Right lung (tissue), 5 donors: ENCODE data around the gene PTPN4. TPM values are rescaled to one million over a fixed set of nuclear protein-coding genes. Genes with fewer than 3 reads are reported as not detected.
A peak's percentile ranks its signal among the peaks of the same experiment; 100 is the strongest.

Experiments
- DNase-seq, 2 donors: peaks; one replicate each; pipeline ENCODE4 v3.0.0-alpha.2; 2013
- polyA plus RNA-seq, 5 donors: library from polyadenylated mRNA; unstranded; fragments of 120-200 nt; gene quantifications; one replicate each; pipeline versions ENCODE4 v1.2.1 to v1.2.3, GENCODE V29; 2013; ENCODE audit warnings: inconsistent platforms in 1 of 5, low replicate concordance in 1 of 5; ENCODE audit not compliant: insufficient read length in 5 of 5, insufficient read depth in 1 of 5

PTPN4 gene
- polyA plus RNA-seq, 5 donors, result 15.4 to 32.3 (median 25.8) TPM

GRCh38 chr2:119852214-119852613 is 92.5 kb downstream of the PTPN4 start:
- DNase-seq, result no peak

DNA sequence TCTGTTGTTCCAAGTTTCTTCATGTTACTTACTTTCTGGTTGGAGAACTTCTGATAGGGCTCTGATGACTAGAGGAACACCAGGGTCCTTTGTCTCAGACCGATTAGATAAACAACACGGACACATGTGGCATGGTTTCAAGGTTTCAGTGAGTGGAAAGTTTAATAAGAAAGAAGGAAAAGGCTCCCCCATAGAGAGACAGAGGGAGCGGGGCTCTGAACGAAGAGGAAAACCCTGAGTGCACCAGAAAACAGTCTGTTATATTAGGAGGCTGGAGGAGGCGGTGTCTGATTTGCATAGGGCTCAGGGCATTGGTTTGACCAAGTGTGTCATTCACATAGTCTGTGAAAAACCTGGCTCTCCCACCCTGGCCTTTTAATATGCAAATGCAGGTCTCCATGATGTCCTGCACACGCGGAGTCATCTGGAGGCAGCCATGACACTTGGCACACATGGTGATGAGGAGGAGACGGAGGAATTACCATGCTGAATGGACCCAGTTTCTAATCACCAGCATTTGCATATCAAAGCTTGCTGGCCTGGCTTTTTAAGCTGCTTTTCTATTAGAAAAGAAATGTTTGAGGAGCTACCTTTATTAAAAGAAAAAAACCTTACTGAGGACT is 94.2 kb downstream of the PTPN4 start:
- DNase-seq, result no peak

DNA sequence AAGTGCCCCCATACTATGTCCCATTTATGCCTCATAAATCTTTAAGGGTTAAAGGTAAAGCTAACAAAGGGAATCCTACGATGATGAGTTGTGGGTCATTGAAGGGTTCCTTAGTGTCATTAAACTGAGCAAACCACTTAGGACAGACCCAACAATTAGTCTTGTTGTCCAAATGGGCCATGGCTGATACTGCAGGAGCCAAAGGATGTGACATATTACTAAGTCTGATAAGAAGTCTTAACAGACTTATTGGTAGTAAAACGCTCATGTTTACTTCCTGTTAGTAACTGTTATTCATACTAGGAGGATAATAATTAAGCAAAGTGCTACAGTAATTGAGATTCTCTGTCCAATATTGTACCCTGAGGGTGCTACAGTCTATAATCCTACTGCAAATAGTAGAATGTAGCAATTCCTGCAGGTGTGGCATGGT is 96.8 kb downstream of the PTPN4 start:
- no peak for DNase-seq

- no peak for DNase-seq
Observed at GRCh38 chr2:119857742-119858141, 98.0 kb downstream of the PTPN4 start.

DNA sequence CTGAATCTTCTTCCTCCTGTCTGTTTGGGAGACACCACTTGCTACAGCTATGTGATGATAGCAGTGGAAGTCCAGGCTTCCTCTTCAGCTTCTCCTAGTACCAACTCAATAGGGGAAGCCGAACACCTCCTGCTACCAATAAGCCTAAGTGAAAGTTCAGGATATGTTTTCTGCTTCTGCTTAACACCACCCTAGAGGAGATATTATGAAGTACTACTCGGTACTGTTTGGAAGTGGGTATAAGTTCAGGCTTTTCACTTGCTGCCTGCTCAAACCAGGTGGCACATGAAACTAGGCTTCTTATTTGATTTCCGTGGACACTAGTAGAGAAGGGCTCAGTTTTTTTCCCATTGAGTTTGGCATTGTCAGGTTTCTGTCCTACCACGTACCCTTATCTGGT is 99.8 kb downstream of the PTPN4 start:
- DNase-seq, result no peak

GRCh38 chr2:119860924-119861323 is 101.2 kb downstream of the PTPN4 start:
- no peak for DNase-seq

GRCh38 chr2:119862127-119862889 is 102.6 kb downstream of the PTPN4 start:
- no peak for DNase-seq

GRCh38 chr2:119864318-119864717 is 104.6 kb downstream of the PTPN4 start:
- DNase-seq, result no peak

DNA sequence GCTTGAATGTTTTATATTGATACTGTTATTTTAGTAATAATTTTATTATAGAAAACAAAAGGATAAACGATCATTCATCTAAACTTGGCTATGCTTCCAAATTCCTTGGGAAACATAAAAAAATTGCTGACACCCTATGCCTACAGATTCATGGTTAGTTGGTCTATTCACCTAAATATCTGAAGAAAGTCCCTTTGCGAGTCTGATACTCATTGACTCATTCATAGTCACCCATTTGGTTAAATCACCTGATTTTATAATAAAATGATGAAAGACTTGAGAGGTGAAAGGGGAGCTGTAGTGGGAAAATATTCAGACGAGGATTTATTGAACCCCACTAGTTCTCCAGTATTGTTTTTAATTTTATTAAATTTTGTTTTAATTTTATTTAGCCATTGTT is 112.0 kb downstream of the PTPN4 start:
- DNase-seq, result no peak

GRCh38 chr2:119873350-119874315 is 113.9 kb downstream of the PTPN4 start:
- DNase-seq, result no peak

- DNase-seq, result no peak
Observed at GRCh38 chr2:119879502-119879901, 119.8 kb downstream of the PTPN4 start.

DNA sequence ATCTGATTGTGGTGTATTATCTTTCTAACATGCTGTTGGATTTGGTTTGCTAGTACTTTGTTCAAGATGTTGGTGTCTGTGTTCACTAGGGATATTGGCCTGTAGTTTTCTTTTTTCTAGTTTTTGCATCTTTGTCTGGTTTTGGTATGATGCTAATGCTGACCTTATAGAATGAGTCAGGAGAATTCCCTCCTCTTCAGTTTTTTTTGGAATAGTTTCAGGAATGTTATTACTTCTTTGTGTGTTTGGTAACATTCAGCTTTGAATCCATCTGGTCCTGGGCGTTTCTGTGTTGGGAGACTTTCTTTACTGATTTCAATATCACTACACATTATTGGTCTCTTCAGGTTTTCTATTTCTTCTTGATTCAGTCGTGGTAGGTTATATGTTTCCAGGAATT is 129.0 kb downstream of the PTPN4 start:
- no peak for DNase-seq

DNA sequence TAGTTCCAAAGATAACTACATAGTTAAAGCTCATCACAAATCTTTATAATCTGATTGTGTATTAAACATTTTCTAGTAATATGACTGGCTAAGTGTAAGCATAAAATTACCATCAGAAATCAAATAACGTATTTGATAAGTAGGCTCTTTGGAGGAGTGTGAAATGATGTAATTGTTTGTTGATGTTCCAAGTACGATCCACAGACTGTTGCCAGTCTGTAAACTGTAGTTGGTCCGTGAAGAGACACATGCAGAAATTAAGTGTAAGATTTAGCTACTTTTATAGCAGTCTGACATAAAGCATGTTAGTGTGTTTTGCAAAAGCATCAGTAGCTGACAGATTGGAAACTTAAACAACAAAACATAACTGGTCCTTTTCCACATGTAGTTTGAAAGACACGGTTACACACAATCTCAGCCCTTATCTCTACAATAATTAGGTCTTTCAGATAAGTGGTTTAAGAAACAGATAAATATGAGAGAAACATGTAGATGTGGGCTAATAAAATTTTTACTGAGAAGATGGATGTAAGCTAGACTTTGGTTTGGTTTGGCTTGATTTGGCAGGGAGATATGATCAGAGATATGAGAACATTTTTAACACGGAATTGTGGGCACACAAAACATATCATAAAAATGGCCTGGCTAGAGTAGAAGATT is 138.1 kb downstream of the PTPN4 start:
- DNase-seq, result peak in 1 of 2 donors; percentile 10

DNA sequence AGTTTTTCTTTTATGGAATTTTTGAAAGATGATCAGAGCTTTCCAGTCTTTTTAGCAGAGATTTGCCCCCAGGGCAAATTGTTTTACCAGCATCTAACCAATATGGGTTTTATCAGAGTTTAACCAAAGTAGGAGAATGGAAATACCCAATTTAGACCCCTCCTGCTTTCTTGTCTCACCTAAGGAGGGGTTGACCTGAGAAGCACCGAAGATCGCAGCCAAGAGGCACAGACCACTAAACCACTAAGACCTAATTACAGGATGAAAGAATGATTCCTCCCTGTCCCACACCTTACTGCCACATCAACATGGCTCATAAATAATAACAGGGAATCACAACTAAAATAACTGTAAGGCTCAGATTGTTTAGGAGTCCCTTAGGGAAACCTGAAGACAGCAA is 141.3 kb downstream of the PTPN4 start:
- no peak for DNase-seq

DNA sequence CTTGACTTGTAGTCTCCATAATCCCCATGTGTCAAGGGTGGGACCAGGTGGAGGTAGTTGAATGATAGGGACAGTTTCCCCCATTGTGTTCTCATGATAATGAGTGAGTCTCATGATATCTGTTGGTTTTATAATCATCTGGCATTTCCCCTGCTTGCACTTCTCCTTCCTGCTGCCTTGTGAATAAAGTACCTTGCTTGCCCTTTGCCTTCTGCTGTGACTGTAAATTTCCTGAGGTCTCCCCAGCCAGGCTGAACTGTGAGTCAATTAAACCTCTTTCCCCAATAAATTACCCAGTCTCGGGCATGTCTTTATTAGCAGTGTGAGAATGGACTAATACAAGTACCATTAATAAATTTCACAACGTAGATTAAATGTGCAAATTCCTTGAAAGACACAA is 150.8 kb downstream of the PTPN4 start:
- no peak for DNase-seq

- no peak for DNase-seq
Observed at GRCh38 chr2:119914266-119914665, 154.5 kb downstream of the PTPN4 start.

- DNase-seq, result no peak
Observed at GRCh38 chr2:119921825-119922224, 162.1 kb downstream of the PTPN4 start.

DNA sequence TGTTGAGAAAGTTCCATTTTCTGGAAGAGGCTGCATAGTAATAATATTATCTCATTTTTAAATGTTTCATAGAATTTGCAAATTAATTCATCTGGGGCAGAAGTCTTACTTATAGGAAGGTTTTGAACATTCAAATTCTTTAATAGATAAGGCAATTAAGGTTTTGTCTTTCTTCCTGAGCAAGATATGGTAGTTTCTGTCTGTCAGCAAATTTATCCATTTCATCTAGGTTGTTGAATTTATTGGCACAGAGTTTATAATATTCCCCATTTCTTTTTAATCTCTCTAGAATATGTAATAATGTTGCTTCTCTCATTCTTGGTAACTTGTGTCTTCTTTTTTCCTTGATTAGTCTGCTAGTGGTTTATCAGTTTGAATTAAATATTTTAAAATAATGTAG is 163.0 kb downstream of the PTPN4 start:
- no peak for DNase-seq

- no peak for DNase-seq
Observed at GRCh38 chr2:119929537-119929936, 169.8 kb downstream of the PTPN4 start.

DNA sequence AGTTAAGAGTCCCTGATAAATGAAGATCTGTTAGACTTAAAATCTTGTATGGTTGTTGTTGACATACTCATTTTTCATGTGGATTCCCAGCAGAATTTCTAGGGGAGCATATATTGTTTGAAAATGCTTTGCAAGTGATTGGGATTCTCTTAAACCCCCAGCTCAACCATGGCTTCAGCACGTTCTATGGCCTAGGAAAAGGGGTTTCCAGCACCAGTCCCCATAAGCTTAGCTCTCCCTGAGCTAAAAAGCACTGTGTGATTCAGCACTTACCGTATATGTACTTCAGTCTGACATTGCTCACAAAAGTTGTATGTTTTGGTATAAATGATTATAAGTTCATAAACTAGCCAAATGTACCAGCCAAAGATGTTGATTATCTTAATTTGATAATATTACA is 173.1 kb downstream of the PTPN4 start:
- no peak for DNase-seq

DNA sequence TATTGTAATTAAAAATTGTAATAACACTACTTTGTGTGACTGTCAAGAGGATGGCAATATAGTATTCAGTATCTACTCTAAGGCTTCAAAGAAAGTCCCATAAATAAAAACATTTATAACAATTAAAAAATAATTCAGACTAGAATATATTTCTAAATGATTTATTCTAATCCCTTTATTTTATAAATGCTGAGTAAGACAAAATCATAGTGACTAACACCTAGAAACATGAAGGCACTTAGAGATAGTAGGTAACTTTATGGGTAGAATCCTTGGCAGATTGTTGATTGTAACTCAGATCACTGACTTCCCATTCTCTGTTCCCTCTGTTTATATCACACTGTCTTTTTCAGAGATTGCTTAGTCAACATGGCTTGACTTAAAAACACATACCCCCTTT is 174.6 kb downstream of the PTPN4 start:
- no peak for DNase-seq

DNA sequence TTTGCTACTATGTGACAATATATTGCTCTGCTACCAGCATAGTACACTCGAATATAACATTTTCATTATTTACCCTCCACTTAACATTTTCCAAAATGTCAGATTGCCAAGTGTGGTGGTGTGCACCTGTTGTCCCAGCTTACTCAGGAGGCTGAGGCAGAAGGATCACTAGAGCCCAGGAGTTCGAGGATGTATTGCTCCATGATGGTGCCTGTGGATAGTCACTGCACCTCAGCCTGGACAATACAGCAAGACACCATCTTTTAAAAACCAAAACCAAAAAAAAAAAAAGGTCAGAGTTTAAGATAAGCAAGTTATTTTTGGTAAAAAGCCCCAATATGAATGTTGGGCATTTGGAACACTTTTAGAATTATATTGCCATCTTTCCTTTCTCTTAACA is 178.0 kb downstream of the PTPN4 start:
- DNase-seq, result no peak
